ENCODE results near the gene AKR7A2.
"Not testable (repeated sequence)": the region's sequence is repeated elsewhere in the genome, so short reads cannot be mapped to it uniquely, and the experiment has no call there.

The AKR7A2 gene

DNA sequence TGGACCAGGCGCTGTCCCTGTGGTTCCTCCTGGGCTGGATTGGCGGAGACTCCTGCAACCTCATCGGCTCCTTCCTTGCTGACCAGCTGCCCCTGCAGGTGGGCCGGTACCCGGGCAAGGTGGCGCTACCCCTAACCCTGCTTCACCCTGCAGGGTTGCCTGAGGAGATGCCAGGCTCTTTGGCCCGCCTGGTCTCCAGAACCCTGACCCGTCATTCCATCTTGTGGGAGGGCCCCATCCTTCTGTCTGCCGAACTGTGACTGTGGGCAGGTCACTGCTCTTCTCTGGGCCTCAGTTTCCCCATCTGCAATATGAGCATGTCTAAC lies 12.7 kb upstream of the AKR7A2 start:
- no peak for DNase-seq

DNA sequence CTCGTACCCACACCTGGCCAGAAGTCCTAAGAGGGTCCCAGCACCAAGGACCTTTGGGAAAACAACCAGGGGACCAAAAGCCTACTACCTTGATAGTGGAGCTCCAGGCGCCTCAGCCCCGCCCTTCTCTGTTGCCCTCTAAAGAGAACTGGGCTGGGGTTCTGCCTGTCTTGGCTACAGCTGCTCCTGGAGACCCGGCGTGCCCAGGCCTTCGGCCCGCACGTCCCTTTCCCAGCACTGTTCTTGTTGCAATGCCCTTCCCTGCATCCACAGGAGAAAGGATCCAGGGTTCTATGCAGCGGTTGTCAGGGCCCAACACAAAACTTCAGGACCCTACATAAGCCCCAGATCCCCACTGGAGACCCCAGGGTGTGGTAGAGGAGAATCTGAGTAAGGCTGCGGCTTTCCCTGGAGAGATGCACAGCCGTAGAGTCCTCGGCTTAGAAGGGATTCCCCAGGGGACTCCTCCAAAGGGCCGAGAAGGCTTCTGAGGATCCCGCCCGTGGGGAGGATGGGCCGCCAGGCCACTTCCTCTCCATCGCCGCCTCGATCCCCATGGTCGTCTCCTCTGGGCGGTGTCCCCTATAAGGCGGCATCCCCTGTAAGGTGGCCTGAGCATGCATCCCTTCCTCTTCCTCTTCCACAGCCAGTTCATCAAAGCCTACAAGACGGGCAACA lies 12.2 kb upstream of the AKR7A2 start:
- no peak for DNase-seq

- no peak for DNase-seq
Observed at GRCh38 chr1:19322481-19322880, 10.5 kb upstream of the AKR7A2 start.

DNA sequence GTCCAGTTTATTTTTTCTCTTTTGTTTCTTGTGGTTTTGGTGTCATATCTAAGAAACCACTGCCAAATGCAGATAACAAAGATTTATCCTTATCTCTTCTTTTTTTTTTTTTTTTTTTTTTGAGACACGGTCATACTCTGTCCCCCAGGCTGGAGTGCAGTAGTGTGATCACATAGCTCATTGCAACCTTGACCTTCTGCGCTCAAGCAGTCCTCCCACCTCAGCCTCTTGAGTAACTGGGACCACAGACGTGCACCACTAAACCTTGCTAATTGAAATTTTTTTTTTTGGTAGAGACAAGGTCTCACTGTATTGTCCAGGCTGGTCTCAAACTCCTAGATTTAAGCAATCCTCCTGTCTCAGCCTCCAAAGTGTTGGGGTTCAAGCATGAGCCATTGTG lies 9.1 kb upstream of the AKR7A2 start:
- no peak for DNase-seq

DNA sequence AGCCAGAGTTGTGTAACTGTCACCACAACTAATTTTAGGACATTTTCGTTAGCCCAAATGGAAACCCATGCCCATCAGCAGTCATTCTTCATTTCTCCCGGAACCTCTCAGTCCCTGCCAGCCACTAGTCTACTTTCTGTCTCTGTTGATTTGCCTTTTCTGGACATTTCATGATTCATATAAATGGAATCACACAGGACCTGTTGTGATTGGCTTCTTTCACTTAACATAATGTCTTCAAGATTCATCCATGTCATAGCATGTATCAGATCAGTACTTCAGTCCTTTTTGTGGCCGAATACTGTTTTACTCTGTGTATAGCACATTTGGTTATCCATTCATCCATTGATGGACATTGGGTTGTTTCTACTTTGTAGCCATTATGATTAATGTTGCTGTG lies 7.3 kb upstream of the AKR7A2 start:
- no peak for DNase-seq

GRCh38 chr1:19317126-19317910 lies 5.4 kb upstream of the AKR7A2 start:
- DNase-seq, result no peak

DNA sequence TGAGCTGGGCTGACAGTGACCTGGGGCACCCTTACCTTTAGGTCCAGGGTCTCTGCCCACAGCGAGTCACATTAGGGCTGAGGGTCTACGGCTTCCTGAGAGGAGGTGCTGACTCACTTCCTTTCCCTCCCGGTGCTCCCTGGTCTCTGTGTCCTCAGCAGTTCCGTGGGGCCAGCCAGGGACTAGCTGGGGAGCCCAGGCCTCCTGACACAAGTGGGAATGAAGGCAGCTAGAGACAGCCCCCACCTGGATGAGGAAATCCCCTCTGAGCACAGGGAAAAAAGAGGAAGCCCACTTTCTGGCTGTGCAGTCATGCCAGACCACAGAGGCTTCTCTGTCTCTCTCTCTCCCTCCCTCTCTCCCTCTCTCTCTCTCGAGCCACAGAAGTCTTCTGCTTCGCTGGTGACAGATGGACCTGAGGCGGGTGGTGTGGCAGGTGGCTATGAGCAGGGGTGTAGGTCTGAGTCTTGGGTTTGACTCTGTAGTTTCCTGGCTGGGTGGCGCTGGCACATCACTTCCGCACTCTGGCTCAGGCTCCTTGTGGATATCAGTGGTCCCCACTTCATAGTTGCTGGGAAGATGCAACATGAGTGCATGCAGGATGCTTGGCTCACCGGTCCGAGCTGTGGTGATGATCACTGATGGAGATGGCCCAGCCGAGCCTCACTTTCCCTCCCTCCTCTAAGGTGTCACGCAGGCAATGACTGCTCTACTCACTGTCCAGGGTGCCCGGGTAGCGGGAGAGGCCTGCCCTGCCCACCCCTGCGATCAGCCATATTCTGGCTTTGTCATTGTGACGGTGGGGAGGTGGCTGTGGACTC lies 3.6 kb upstream of the AKR7A2 start:
- peak in 1 of 2 donors; percentile 51 for DNase-seq

DNA sequence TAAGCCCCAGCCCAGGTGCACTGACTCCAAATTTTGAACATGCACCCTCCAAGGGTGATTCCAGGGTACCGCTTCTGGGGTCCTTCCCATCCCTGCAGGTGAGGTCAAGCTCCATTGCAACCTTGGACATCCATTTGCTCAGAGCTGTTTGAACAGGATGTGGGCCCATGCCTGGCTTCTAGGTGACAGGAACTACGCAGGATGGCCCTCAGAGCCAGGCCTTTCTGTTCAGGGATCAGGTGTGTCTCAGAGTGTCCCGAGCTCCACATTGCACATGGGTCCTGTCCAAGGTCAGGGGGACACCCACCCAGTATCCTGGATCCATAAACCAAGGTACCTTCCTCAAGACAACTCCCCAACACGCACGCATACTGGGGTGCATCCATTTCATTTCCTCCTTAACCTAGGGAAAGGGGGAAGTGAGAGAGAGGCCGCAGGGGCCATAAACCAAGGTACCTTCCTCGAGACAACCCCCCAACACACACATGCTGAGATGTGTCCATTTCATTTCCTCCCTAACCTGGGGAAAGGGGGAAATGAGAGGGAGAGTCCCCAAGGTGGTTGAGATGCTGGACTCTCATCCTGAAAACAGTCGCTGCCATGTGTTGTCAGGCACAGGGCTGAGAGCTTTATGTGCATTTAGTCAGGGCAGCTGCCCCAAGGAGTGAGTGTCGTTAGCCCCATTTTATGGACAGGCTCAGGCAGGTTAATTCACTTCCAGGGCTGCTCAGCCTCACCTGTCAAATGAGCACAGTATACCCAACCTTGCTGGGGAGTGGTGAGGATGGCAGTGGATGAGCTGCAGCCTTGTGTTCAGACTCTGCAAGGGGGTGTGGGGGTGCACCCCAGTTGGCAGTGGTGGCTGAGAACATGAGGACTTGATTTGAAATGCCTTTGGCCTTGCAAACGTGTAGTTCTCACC lies 2.3 kb upstream of the AKR7A2 start:
- DNase-seq, result no peak

DNA sequence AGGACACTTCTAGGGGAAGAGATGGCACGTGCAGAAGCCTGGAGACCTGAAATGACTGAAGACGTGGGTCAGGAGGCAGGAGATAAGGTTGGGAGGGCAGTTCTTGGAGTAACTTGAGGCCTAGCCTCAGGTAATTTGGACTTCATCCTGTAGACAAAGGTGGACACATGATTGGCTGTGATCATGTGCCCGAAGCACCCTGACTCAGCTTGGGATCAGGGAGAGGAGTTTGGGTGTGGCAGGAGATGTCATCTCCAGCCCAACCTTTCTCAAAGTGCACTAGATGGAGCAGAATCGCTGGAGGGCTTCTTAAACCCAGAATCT lies 1.7 kb upstream of the AKR7A2 start:
- no peak for DNase-seq

- DNase-seq, result peak in 1 of 2 donors; percentile 16
Observed at GRCh38 chr1:19312782-19313635, 1.1 kb upstream of the AKR7A2 start.

- no peak for DNase-seq
Observed at GRCh38 chr1:19311503-19311930, 427 bp downstream of the AKR7A2 start.

- no peak for DNase-seq
Observed at GRCh38 chr1:19310720-19311502, 1.0 kb downstream of the AKR7A2 start.

DNA sequence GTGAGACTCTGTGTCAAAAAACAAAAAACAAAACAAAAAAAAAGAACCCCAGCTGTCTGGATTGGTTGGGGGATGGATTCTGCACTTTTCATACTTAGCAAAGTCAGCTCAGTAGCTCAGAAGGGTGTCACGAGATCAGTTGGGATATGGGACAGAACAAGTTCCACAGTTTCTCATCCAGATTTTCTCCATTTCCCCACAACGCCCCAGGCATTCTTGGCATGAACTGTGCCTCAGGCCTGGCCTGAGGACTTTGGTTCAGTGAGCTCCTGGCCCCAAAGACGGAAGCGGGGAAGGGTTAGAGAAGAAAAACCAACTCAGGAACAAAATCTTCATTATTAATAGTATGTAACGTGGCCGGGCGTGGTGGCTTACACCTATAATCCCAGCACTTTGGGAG lies 1.9 kb downstream of the AKR7A2 start:
- DNase-seq, result no peak

DNA sequence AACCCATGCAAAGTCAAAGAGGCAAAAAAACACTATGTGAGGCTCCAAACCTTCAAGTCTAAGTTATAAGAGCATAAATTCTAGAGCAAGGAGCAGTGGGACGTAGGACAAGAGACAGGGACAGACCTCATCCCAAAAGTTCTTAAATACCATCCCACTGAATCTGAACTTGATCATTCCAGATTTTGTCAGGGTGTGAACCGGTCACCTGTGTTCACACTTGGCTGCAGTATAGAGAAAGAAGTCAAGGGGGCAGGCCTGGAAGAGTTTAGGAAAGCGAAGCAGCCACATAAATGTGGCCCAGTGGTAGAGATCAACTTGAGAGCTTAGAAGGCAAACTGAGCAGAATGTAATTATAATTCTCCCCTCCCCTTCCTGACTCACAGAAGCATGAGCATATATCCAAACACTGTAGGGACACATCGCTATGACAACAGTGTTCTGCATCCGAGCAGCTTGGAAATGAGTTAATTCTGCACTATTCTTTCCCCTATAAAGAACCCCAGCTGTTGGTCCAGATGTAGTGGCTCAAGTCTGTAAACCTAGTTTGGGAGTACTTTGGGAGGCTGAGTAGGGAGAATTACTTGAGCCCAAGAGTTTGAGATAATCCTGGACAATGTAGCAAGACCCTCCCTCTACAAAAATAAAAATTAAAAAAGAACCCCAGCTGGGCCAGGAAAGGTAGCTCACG lies 2.7 kb downstream of the AKR7A2 start:
- no peak for DNase-seq

DNA sequence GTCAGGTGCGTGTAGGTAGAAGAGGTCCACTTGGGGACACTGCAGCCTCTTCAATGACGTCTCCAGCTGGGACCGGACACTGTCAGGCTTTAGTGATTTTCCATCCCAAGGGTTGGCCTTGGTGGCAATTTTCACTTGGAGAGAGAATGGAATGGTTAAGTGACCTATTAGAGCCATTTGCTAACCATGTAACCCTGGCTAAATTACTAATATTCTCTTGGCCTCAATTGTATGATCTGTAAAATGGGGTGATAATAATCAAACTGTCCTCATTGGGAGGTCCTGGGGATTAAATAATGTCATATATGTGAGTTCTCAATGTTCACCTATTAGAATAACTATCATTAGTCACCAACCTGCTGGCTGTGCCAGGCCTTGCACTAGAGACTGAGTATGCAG lies 3.4 kb downstream of the AKR7A2 start:
- no peak for DNase-seq

DNA sequence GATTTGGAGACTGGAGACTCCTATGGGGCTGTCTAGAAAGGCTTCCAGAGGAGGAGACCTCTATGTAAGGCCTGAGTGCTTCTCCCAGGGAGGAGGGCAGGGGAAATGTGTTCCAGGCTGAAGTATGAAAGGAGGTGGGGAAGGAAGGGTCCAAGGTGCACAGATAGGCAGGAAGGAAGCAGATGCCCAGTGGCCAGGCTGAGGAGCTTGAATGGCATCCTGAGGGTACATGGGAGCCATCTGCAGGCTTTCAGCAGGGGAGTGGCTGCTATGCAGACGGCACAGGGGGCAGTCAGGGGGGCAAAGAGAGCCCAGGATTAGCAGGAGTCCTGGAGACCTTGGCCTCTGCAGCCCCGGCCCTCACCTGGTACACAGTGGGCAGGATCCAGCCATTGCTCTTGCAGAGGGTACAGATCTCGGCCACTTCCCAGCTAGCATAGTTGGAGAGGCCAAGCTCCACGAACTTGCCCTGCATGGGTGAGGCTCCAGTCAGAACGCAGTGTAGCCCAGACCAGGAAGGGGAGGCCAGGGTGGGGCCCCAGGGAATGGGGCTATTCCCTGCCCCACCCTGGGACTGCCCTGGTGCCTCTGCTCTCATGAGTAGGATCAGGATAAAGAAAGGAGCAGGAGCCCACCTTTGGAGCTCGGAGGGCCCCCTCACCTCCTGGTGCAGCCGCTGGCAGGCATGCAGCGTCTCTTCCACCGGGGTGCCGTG lies 4.0 kb downstream of the AKR7A2 start:
- DNase-seq, result no peak

GRCh38 chr1:19306941-19307340 lies 5.0 kb downstream of the AKR7A2 start:
- DNase-seq, result no peak

- DNase-seq, result no peak
Observed at GRCh38 chr1:19305880-19306279, 6.1 kb downstream of the AKR7A2 start.

DNA sequence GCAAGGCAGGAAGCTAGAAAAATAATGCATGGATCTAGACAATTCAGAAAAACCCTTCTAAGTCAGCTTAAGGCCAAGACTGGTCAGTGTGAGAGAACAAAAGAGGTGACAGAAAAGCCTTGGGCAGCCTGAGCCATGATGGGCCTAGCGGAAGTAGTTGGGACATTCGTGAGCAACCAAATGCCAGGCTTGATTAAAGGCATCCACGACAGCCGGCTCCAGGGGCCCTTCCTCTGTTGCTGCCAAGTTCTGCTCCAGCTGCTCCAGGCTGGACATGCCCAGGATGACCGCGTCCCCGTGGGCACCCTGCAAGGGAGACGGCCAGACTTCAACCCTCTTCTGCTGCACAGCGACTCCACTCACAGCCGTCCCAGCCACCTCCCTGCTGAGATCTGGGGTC lies 7.9 kb downstream of the AKR7A2 start:
- not testable (repeated sequence) for DNase-seq

- DNase-seq, result no peak
Observed at GRCh38 chr1:19300211-19300610, 11.7 kb downstream of the AKR7A2 start.

All from CD4-positive, alpha-beta T cell treated with Interleukin-1 beta for 1 hour (primary cell).